HEK293 (cell line): ENCODE data around the gene NOS1AP.

ENCODE experiments used
- EGR2 ChIP-seq: fragments of 450-650 bp; formaldehyde crosslinking; IDR thresholded peaks from 2 replicates; pipeline ENCODE4 v1.5.1; 2016; ENCODE audit warnings: low read depth, missing biosample characterization, missing genetic modification characterization
- HIC1 ChIP-seq: fragments of 450-650 bp; formaldehyde crosslinking; IDR thresholded peaks from 2 replicates; pipeline ENCODE4 v1.5.1; 2016; ENCODE audit warnings: missing biosample characterization, missing genetic modification characterization
- HOXA7 ChIP-seq: sonication (generic); formaldehyde crosslinking; IDR thresholded peaks from 2 replicates; pipeline ENCODE4 v1.8.1; 2022; ENCODE audit warnings: missing genetic modification reagents, borderline replicate concordance
- IKZF3 ChIP-seq: fragments of 450-650 bp; IDR thresholded peaks from 2 replicates; pipeline ENCODE4 v1.5.0; 2018; ENCODE audit warnings: missing biosample characterization, mild to moderate bottlenecking, missing genetic modification characterization, moderate library complexity
- KLF16 ChIP-seq: fragments of 450-650 bp; formaldehyde crosslinking; IDR thresholded peaks from 2 replicates; pipeline ENCODE4 v1.5.1; 2017; ENCODE audit warnings: missing biosample characterization, missing genetic modification characterization
- KLF9 ChIP-seq: fragments of 450-650 bp; formaldehyde crosslinking; IDR thresholded peaks from 2 replicates; pipeline ENCODE4 v1.5.1; 2016; ENCODE audit warnings: missing biosample characterization, missing genetic modification characterization, low read depth
- OVOL3 ChIP-seq: fragments of 450-650 bp; formaldehyde crosslinking; IDR thresholded peaks from 2 replicates; pipeline ENCODE4 v1.5.1; 2016; ENCODE audit warnings: missing biosample characterization, missing genetic modification characterization
- SP2 ChIP-seq: fragments of 450-650 bp; formaldehyde crosslinking; IDR thresholded peaks from 2 replicates; pipeline ENCODE4 v1.5.1; 2016; ENCODE audit warnings: missing biosample characterization, missing genetic modification characterization
- TCF7L2 ChIP-seq: IDR thresholded peaks from 2 replicates; pipeline ENCODE4 v1.6.1; 2011; ENCODE audit warnings: low read depth, mild to moderate bottlenecking, inconsistent platforms, low read length, moderate library complexity, borderline replicate concordance
- WT1 ChIP-seq: fragments of 450-650 bp; formaldehyde crosslinking; IDR thresholded peaks from 2 replicates; pipeline ENCODE4 v1.5.1; 2016; ENCODE audit warnings: missing biosample characterization, missing genetic modification characterization
- ZBTB7A ChIP-seq: fragments of 450-650 bp; formaldehyde crosslinking; IDR thresholded peaks from 2 replicates; pipeline ENCODE4 v1.5.1; 2016; ENCODE audit warnings: low read depth, missing biosample characterization, missing genetic modification characterization
- ZBTB8A ChIP-seq: fragments of 450-650 bp; formaldehyde crosslinking; IDR thresholded peaks from 2 replicates; pipeline ENCODE4 v1.5.1; 2016; ENCODE audit warnings: missing biosample characterization, missing genetic modification characterization
- ZEB2 ChIP-seq: fragments of 450-650 bp; formaldehyde crosslinking; IDR thresholded peaks from 2 replicates; pipeline ENCODE4 v1.5.1; 2016; ENCODE audit warnings: missing biosample characterization, missing genetic modification characterization
- ZFP37 ChIP-seq: fragments of 450-650 bp; formaldehyde crosslinking; IDR thresholded peaks from 2 replicates; pipeline ENCODE4 v1.5.1; 2016; ENCODE audit warnings: missing biosample characterization, missing genetic modification characterization
- ZNF10 ChIP-seq: fragments of 450-650 bp; formaldehyde crosslinking; IDR thresholded peaks from 2 replicates; pipeline ENCODE4 v1.5.1; 2017; ENCODE audit warnings: missing biosample characterization, missing genetic modification characterization
- ZNF16 ChIP-seq: fragments of 450-650 bp; formaldehyde crosslinking; IDR thresholded peaks from 2 replicates; pipeline ENCODE4 v1.5.1; 2016; ENCODE audit warnings: low read depth, missing biosample characterization, missing genetic modification characterization
- ZNF2 ChIP-seq: fragments of 450-650 bp; formaldehyde crosslinking; IDR thresholded peaks from 2 replicates; pipeline ENCODE4 v1.5.1; 2016; ENCODE audit warnings: missing biosample characterization, missing genetic modification characterization
- ZNF274 ChIP-seq, 2 experiments: fragments of 200-500 bp in 1 of 2; fragments of 450-650 bp in 1 of 2; sonication (Bioruptor generic) in 1 of 2; formaldehyde crosslinking in 1 of 2; IDR thresholded peaks; 2 replicates each; pipeline versions ENCODE4 v1.5.1 to v1.6.1; 2014 to 2016; ENCODE audit warnings: borderline replicate concordance in 1 of 2, inconsistent platforms in 1 of 2, low read length in 1 of 2, missing biosample characterization in 1 of 2, missing genetic modification characterization in 1 of 2
- ZNF362 ChIP-seq: fragments of 450-650 bp; formaldehyde crosslinking; IDR thresholded peaks from 2 replicates; pipeline ENCODE4 v1.5.1; 2016; ENCODE audit warnings: missing biosample characterization, missing genetic modification characterization
- ZNF521 ChIP-seq: fragments of 450-650 bp; formaldehyde crosslinking; IDR thresholded peaks from 2 replicates; pipeline ENCODE4 v1.5.1; 2017; ENCODE audit warnings: missing biosample characterization, mild to moderate bottlenecking, missing genetic modification characterization
- ZNF561 ChIP-seq: fragments of 450-650 bp; IDR thresholded peaks from 2 replicates; pipeline ENCODE4 v1.5.1; 2018; ENCODE audit warnings: missing biosample characterization, missing genetic modification characterization, borderline replicate concordance
- ZNF76 ChIP-seq: fragments of 450-650 bp; formaldehyde crosslinking; IDR thresholded peaks from 2 replicates; pipeline ENCODE4; 2016; ENCODE audit warnings: low read depth, missing biosample characterization, missing genetic modification characterization, borderline replicate concordance
- ZNF785 ChIP-seq: fragments of 450-650 bp; formaldehyde crosslinking; IDR thresholded peaks from 2 replicates; pipeline ENCODE4 v1.5.1; 2016; ENCODE audit warnings: missing biosample characterization, missing genetic modification characterization
- ZSCAN5A ChIP-seq: fragments of 450-650 bp; formaldehyde crosslinking; IDR thresholded peaks from 2 replicates; pipeline ENCODE4 v1.5.1; 2016; ENCODE audit warnings: missing biosample characterization, missing genetic modification characterization
- TF ChIP-seq, protein P1 (sequence below): fragments of 450-650 bp; formaldehyde crosslinking; IDR thresholded peaks from 2 replicates; pipeline ENCODE4 v1.5.1; 2016; ENCODE audit warnings: missing biosample characterization, missing genetic modification characterization
- TF ChIP-seq, protein P2 (sequence below): fragments of 450-650 bp; formaldehyde crosslinking; IDR thresholded peaks from 2 replicates; pipeline ENCODE4 v1.5.1; 2016; ENCODE audit warnings: missing biosample characterization, missing genetic modification characterization, low read depth
- TF ChIP-seq, protein P3 (sequence below): fragments of 450-650 bp; IDR thresholded peaks from 2 replicates; pipeline ENCODE4 v1.5.1; 2018; ENCODE audit warnings: missing biosample characterization, missing genetic modification characterization

The NOS1AP gene

GRCh38 chr1:162023547-162024501, 45.7 kb upstream of the NOS1AP start, which contains the start of gene OLFML2B (continued):
- no peak for TF ChIP-seq HIC1 (tag by site-specific recombination)
- 0 out of 2 replicates have a peak, but pooled peaks have one; percentile 10 for TF ChIP-seq ZSCAN5A (tag by site-specific recombination)
- TF ChIP-seq ZNF274 (IDR thresholded peaks at IDR 0.05; ENCODE audit: low read length), result no peak
- TF ChIP-seq ZNF274 (tag by site-specific recombination; IDR thresholded peaks at IDR 0.05; ENCODE audit: borderline replicate concordance), result no peak
- TF ChIP-seq ZNF561 (tag by site-specific recombination), result no peak; the same call in 1 of the 2 replicates
- TF ChIP-seq ZBTB7A, result no peak; the same call in 1 of the 2 replicates
- peak; percentile 38; the same call in 1 of the 2 replicates for TF ChIP-seq KLF16 (tag by site-specific recombination)
- no peak for TF ChIP-seq HOXA7 (CRISPR knock-in tag)
- TF ChIP-seq ZNF16 (tag by site-specific recombination), result no peak
- TF ChIP-seq ZNF362 (tag by site-specific recombination), result no peak
- TF ChIP-seq TCF7L2, result peak; percentile 70; the same call in 1 of the 2 replicates
- peak; percentile 10; the same call in 1 of the 2 replicates for TF ChIP-seq ZNF785 (tag by site-specific recombination)
- peak; percentile 45; the same call in 1 of the 2 replicates for TF ChIP-seq KLF9 (tag by site-specific recombination)
- peak; percentile 72 for TF ChIP-seq ZFP37
- peak; percentile 75; the same call in 1 of the 2 replicates for TF ChIP-seq ZEB2
- TF ChIP-seq, protein P1, sequence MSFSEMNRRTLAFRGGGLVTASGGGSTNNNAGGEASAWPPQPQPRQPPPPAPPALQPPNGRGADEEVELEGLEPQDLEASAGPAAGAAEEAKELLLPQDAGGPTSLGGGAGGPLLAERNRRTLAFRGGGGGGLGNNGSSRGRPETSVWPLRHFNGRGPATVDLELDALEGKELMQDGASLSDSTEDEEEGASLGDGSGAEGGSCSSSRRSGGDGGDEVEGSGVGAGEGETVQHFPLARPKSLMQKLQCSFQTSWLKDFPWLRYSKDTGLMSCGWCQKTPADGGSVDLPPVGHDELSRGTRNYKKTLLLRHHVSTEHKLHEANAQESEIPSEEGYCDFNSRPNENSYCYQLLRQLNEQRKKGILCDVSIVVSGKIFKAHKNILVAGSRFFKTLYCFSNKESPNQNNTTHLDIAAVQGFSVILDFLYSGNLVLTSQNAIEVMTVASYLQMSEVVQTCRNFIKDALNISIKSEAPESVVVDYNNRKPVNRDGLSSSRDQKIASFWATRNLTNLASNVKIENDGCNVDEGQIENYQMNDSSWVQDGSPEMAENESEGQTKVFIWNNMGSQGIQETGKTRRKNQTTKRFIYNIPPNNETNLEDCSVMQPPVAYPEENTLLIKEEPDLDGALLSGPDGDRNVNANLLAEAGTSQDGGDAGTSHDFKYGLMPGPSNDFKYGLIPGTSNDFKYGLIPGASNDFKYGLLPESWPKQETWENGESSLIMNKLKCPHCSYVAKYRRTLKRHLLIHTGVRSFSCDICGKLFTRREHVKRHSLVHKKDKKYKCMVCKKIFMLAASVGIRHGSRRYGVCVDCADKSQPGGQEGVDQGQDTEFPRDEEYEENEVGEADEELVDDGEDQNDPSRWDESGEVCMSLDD (tag by site-specific recombination), result peak; percentile 97
- TF ChIP-seq SP2, result peak; percentile 56
- TF ChIP-seq EGR2 (tag by site-specific recombination), result peak; percentile 72
- no peak for TF ChIP-seq ZNF10 (tag by site-specific recombination)
- TF ChIP-seq WT1 (tag by site-specific recombination), result no peak
- TF ChIP-seq ZNF2 (tag by site-specific recombination), result peak; percentile 49; the same call in 1 of the 2 replicates
- TF ChIP-seq ZBTB8A (tag by site-specific recombination), result peak; percentile 99
- TF ChIP-seq ZNF76 (tag by site-specific recombination), result peak; percentile 89
- TF ChIP-seq, protein P2, sequence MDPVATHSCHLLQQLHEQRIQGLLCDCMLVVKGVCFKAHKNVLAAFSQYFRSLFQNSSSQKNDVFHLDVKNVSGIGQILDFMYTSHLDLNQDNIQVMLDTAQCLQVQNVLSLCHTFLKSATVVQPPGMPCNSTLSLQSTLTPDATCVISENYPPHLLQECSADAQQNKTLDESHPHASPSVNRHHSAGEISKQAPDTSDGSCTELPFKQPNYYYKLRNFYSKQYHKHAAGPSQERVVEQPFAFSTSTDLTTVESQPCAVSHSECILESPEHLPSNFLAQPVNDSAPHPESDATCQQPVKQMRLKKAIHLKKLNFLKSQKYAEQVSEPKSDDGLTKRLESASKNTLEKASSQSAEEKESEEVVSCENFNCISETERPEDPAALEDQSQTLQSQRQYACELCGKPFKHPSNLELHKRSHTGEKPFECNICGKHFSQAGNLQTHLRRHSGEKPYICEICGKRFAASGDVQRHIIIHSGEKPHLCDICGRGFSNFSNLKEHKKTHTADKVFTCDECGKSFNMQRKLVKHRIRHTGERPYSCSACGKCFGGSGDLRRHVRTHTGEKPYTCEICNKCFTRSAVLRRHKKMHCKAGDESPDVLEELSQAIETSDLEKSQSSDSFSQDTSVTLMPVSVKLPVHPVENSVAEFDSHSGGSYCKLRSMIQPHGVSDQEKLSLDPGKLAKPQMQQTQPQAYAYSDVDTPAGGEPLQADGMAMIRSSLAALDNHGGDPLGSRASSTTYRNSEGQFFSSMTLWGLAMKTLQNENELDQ (tag by site-specific recombination), result no peak
- no peak for TF ChIP-seq IKZF3 (tag by site-specific recombination)
- TF ChIP-seq ZNF521 (tag by site-specific recombination), result no peak
- TF ChIP-seq, protein P3, sequence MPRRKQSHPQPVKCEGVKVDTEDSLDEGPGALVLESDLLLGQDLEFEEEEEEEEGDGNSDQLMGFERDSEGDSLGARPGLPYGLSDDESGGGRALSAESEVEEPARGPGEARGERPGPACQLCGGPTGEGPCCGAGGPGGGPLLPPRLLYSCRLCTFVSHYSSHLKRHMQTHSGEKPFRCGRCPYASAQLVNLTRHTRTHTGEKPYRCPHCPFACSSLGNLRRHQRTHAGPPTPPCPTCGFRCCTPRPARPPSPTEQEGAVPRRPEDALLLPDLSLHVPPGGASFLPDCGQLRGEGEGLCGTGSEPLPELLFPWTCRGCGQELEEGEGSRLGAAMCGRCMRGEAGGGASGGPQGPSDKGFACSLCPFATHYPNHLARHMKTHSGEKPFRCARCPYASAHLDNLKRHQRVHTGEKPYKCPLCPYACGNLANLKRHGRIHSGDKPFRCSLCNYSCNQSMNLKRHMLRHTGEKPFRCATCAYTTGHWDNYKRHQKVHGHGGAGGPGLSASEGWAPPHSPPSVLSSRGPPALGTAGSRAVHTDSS (tag by site-specific recombination), result no peak
- TF ChIP-seq OVOL3 (tag by site-specific recombination), result no peak
